ENCODE measurements around the gene ERBIN. TPM values are rescaled to one million over a fixed set of nuclear protein-coding genes. Genes with fewer than 3 reads are reported as not detected.

The ERBIN gene
- total and polyA plus RNA-seq, 2 of the 13 experiments (the other 11 are each of a cell fraction or from before 2014, with no cell fraction given) = 14.4 to 41.7 TPM

DNA sequence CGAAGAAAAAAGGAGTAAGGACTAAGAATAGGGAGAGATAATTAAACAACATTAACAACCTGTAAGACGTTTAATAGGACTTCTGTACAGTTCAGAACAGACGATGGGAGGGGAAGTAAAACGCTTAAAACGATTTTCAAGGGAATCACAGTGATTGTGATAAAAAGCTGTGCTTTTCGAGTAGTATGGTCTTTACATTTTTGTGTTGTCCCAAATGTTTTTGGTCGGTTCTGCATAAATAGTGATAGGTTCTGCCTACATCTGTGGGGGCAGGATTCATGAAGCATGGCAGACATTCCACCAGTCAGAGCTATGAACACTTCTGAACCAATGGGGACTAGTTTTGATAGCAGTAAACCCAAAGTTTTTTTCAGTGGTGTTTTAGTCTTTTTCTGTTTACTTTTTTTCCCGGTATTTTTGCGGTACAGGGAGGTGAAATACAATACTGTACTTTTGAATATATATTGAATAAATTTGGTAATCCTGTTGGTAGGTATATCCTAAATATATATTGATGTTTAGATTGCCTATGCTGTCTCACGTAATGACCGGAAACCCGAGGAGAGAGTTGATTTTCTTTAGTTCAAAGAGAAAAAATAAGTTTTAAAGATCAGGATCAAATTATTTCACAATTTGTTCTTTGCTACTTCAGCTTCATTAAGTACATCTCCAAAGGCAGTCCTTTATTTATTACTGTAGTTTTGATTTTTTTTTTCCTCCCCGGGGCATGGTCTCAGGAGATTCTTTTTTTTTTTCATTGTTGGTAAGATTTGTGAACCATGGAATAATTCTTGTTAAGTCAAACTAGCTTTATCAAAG is 1.3 kb downstream of the ERBIN start (continued):
- TF ChIP-seq, protein P1, sequence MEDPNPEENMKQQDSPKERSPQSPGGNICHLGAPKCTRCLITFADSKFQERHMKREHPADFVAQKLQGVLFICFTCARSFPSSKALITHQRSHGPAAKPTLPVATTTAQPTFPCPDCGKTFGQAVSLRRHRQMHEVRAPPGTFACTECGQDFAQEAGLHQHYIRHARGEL (CRISPR knock-in tag; IDR thresholded peaks at IDR 0.05) = no peak
- TF ChIP-seq, protein P2, sequence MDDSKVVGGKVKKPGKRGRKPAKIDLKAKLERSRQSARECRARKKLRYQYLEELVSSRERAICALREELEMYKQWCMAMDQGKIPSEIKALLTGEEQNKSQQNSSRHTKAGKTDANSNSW (CRISPR knock-in tag; IDR thresholded peaks at IDR 0.05; ENCODE audit: borderline replicate concordance) = no peak
- TF ChIP-seq IRF2 (CRISPR knock-in tag; IDR thresholded peaks at IDR 0.05) (0 out of 2 replicates have a peak, but pooled peaks have one; percentile 31), ZFY (CRISPR knock-in tag; IDR thresholded peaks at IDR 0.05) (no peak), CCDC6 (CRISPR knock-in tag; IDR thresholded peaks at IDR 0.05) (no peak), KLF16 (CRISPR knock-in tag; IDR thresholded peaks at IDR 0.05) (no peak), KLF12 (CRISPR knock-in tag; IDR thresholded peaks at IDR 0.05; ENCODE audit: borderline replicate concordance) (no peak), BHLHE40 (IDR thresholded peaks at IDR 0.05; ENCODE audit: low read length) (no peak), MYC (CRISPR knock-in tag; IDR thresholded peaks at IDR 0.05; ENCODE audit: borderline replicate concordance) (no peak), ZNF367 (CRISPR knock-in tag; IDR thresholded peaks at IDR 0.05; ENCODE audit: borderline replicate concordance) (no peak), SAP130 (CRISPR knock-in tag; IDR thresholded peaks at IDR 0.05; ENCODE audit: low read depth) (peak; percentile 51), ZNF720 (CRISPR knock-in tag; IDR thresholded peaks at IDR 0.05) (no peak), ZNF3 (CRISPR knock-in tag; IDR thresholded peaks at IDR 0.05) (no peak), ZNF33B (CRISPR knock-in tag; IDR thresholded peaks at IDR 0.05) (no peak), CTCF (CRISPR knock-in tag; IDR thresholded peaks at IDR 0.05) (no peak), NFIC (IDR thresholded peaks at IDR 0.05; ENCODE audit: low read length) (0 out of 2 replicates have a peak, but pooled peaks have one; percentile 11), ZNF512 (CRISPR knock-in tag; IDR thresholded peaks at IDR 0.05) (no peak)
- TF ChIP-seq, protein P3, sequence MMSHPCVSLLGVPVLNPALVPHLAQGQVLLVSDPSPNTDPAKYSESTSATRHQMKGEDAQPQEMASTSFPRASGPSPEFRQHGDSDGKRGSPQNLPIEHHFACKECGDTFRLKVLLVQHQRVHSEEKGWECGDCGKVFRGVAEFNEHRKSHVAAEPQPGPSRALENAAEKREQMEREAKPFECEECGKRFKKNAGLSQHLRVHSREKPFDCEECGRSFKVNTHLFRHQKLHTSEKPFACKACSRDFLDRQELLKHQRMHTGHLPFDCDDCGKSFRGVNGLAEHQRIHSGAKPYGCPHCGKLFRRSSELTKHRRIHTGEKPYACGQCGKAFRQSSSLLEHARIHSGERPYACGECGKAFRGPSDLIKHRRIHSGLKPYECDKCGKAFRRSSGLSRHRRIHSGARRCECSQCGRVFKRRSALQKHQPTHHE (CRISPR knock-in tag; IDR thresholded peaks at IDR 0.05; ENCODE audit: borderline replicate concordance) = no peak
- TF ChIP-seq, protein P4, sequence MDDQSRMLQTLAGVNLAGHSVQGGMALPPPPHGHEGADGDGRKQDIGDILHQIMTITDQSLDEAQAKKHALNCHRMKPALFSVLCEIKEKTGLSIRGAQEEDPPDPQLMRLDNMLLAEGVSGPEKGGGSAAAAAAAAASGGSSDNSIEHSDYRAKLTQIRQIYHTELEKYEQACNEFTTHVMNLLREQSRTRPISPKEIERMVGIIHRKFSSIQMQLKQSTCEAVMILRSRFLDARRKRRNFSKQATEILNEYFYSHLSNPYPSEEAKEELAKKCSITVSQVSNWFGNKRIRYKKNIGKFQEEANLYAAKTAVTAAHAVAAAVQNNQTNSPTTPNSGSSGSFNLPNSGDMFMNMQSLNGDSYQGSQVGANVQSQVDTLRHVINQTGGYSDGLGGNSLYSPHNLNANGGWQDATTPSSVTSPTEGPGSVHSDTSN (CRISPR knock-in tag; IDR thresholded peaks at IDR 0.05; ENCODE audit: borderline replicate concordance) = no peak
- TF ChIP-seq, protein P5, sequence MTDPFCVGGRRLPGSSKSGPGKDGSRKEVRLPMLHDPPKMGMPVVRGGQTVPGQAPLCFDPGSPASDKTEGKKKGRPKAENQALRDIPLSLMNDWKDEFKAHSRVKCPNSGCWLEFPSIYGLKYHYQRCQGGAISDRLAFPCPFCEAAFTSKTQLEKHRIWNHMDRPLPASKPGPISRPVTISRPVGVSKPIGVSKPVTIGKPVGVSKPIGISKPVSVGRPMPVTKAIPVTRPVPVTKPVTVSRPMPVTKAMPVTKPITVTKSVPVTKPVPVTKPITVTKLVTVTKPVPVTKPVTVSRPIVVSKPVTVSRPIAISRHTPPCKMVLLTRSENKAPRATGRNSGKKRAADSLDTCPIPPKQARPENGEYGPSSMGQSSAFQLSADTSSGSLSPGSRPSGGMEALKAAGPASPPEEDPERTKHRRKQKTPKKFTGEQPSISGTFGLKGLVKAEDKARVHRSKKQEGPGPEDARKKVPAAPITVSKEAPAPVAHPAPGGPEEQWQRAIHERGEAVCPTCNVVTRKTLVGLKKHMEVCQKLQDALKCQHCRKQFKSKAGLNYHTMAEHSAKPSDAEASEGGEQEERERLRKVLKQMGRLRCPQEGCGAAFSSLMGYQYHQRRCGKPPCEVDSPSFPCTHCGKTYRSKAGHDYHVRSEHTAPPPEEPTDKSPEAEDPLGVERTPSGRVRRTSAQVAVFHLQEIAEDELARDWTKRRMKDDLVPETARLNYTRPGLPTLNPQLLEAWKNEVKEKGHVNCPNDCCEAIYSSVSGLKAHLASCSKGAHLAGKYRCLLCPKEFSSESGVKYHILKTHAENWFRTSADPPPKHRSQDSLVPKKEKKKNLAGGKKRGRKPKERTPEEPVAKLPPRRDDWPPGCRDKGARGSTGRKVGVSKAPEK (CRISPR knock-in tag; IDR thresholded peaks at IDR 0.05; ENCODE audit: borderline replicate concordance) = no peak

Measured in HepG2 (cell line).